Activated CD4-positive, alpha-beta T cell treated with anti-CD3 and anti-CD28 coated beads, Interleukin-10, Interleukin-2, amounts not matched to agents 100 ng/mL and 50 ng/mL, durations not matched to agents 16 hours and 8 hours (primary cell): ENCODE results near the gene SCRG1.

Source experiments
- DNase-seq: peaks from one replicate; pipeline ENCODE4 v3.0.0-alpha.2; 2020

The SCRG1 gene

DNA sequence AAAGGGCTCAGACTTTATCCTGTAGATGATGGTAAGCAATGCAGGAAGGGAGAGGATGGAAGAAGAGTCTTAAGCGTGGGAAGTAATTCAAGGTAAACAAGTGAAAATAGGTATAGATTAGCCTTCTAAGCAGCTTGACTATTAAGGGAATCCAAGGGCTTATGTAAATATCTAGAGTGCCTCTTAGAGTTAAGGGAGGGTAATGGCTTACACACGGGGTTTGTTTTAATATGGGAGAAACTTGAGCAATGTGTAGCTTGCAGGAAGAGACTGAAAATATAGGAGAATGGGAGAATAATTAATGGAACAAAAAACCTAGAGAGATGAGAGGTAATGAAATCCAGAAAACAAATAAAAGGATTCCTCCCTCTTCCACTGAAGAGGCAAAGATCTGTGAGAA lies 41.0 kb downstream of the SCRG1 start:
- DNase-seq, result no peak

- no peak for DNase-seq
These were observed 51.4 kb downstream of the SCRG1 start for GRCh38 chr4:173347467-173347866.

GRCh38 chr4:173346074-173346473 lies 52.8 kb downstream of the SCRG1 start:
- DNase-seq, result no peak

DNA sequence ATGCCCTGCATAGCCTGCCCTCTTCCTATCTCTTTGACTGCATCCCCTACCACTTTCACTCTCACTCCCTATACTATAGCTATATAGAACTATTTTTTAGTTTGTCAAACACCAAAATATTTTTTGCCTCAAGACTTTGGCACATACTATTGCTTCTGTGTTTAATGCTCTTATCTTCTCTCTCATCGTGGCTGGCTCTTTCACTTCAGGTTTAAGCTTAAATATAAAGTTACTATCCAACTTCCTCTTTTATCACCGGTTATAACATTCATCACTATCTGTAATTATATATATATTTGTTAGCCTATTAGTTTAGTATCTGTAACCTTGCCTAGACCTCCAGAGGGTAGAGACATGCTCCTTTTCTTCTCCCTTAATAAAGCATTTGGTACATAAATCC lies 53.3 kb downstream of the SCRG1 start:
- DNase-seq, result no peak

GRCh38 chr4:173343832-173344397 lies 55.0 kb downstream of the SCRG1 start:
- no peak for DNase-seq

- DNase-seq, result no peak
These were observed 61.5 kb downstream of the SCRG1 start for GRCh38 chr4:173337463-173337862.

- peak; percentile 86 for DNase-seq
These were observed 63.8 kb downstream of the SCRG1 start for GRCh38 chr4:173334891-173335752.
